VCaP (cell line): ENCODE data around the gene OSBPL5.

Experiments
- H3K27ac ChIP-seq: fragments of 450-650 bp; 2 replicates; pipeline ENCODE4 v1.5.1; 2017
- CTCF ChIP-seq: fragments of 450-650 bp; conservative IDR thresholded peaks from 2 replicates; pipeline ENCODE4 v1.5.1; 2017; ENCODE audit warnings: mild to moderate bottlenecking, moderate library complexity

The OSBPL5 gene

DNA sequence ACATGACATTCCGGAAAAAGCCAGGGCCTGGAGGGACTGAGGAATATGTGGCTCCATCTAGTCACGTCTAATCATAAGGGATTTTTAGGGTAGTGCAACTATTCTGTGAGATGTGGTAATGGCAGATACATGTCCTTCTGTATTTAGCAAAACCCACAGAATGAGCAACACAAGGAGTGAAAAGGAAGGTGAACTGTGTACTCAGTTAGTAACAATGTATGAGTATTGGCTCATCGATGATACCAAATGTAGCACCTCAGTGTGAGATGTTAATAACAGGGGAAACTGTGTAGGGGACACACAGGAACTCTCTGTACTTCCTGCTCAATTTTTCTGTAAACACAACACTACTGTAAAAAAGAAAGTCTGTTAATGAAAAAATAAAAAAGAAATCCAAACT is 65.9 kb downstream of the OSBPL5 start:
- H3K27ac ChIP-seq, result peak overlapping the region; percentile 39; the same call in 1 of the 2 replicates
- no peak for TF ChIP-seq CTCF

GRCh38 chr11:3096909-3097530 is 68.1 kb downstream of the OSBPL5 start:
- TF ChIP-seq CTCF, result no peak
- H3K27ac ChIP-seq, result no peak overlapping the region

GRCh38 chr11:3095712-3096361 is 69.3 kb downstream of the OSBPL5 start:
- H3K27ac ChIP-seq, result no peak overlapping the region
- no peak for TF ChIP-seq CTCF

DNA sequence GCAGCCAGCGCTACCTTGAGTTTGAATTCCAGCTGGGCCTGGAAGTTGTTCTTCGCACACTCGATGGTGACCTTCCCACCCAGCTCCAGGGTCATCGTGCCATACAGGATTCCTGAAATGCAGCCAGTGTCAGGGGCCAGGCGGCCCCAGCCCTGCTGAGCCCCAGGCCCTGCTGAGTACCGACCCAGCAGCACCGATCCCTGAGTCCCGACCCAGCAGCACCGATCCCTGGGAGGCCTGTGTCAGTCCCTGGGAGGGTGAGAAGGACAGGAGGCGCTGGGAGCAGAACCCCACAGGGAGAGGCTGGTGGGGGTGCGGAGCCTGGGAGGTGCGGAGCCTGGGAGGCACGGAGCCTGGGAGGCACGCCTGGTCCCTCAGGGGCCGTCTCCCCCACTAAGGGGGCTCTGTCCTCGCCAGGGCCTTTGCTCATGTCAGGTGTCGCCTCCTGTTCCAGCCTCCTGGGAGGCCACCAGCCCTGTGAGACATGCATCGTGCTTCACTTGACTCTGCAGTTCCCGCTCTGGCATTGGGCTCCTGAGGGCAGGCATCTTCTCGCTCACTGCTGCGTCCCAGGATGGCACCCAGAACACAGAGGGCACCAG is 70.8 kb downstream of the OSBPL5 start:
- TF ChIP-seq CTCF, result no peak
- no peak overlapping the region for H3K27ac ChIP-seq

- TF ChIP-seq CTCF, result no peak
- no peak overlapping the region for H3K27ac ChIP-seq
Measured at GRCh38 chr11:3093281-3094191, 71.6 kb downstream of the OSBPL5 start.

DNA sequence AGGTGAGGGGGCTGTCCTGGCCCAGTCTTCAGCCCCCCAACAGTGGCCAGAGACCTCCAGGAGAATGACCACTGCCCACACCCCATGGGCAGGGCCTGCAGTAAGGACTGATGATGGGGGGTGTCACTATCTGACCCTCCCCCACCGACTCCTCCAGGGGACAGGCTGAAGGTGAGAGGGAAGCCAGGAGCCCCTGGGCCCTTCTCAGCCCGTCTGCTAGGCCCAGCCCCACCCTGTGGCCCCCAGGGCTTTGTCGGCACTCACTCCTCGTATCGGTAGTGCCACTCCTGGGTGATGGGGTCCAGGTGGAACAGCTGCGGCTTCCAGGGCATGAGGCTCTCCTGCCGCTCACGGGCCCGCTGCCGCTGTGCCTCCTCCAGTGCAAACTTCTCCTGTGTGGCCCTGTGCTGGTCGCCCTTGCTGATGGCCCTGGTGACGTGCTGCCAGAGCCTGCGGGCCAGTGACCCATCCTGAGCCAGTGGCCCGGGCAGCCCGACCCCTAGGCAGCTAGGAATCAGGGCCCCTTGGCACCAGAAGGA is 72.4 kb downstream of the OSBPL5 start:
- no peak for TF ChIP-seq CTCF
- H3K27ac ChIP-seq, result no peak overlapping the region
